MM.1S (cell line): ENCODE measurements around the gene NAIF1.

Source experiments
- DNase-seq: peaks from one replicate; pipeline ENCODE4 v3.0.0-alpha.2; 2015
- H2AFZ ChIP-seq: fragments of 300-600 bp; sonication (generic); 2 replicates; pipeline ENCODE4 v1.6.0; 2016; ENCODE audit warnings: antibody characterized with exemption, low read length
- H3F3A ChIP-seq: fragments of 300-600 bp; sonication (generic); 2 replicates; pipeline ENCODE4 v1.6.1; 2016; ENCODE audit warnings: mild to moderate bottlenecking, antibody characterized with exemption, low read length, moderate library complexity, mixed read lengths; ENCODE audit not compliant: insufficient read depth
- H3K27ac ChIP-seq: fragments of 300-600 bp; sonication (generic); 2 replicates; pipeline ENCODE4 v1.5.1; 2016; ENCODE audit warnings: mild to moderate bottlenecking, low read length
- H3K27me3 ChIP-seq: fragments of 300-600 bp; sonication (generic); replicated peaks from 2 replicates; pipeline ENCODE4 v1.6.0; 2016; ENCODE audit warnings: low read length; ENCODE audit not compliant: insufficient read depth
- H3K36me3 ChIP-seq: fragments of 300-600 bp; sonication (generic); replicated peaks from 2 replicates; pipeline ENCODE4 v1.6.1; 2016; ENCODE audit warnings: mild to moderate bottlenecking, low read length, mixed read lengths; ENCODE audit not compliant: insufficient read depth
- H3K4me1 ChIP-seq: fragments of 300-600 bp; sonication (generic); 2 replicates; pipeline ENCODE4 v1.6.1; 2016; ENCODE audit warnings: low read length, mixed read lengths
- H3K4me2 ChIP-seq: fragments of 300-600 bp; sonication (generic); 2 replicates; pipeline ENCODE4 v1.6.0; 2016; ENCODE audit warnings: low read depth, low read length
- H3K4me3 ChIP-seq: fragments of 300-600 bp; sonication (generic); 2 replicates; pipeline ENCODE4 v1.5.1; 2016; ENCODE audit warnings: low read length, mixed read lengths
- H3K79me2 ChIP-seq: fragments of 300-600 bp; sonication (generic); 2 replicates; pipeline ENCODE4 v1.6.1; 2016; ENCODE audit warnings: mixed run types, low read length, mixed read lengths
- H3K9ac ChIP-seq: fragments of 300-600 bp; sonication (generic); 2 replicates; pipeline ENCODE4 v1.6.1; 2016; ENCODE audit warnings: low read length, mixed read lengths
- H3K9me2 ChIP-seq: fragments of 300-600 bp; sonication (generic); replicated peaks from 2 replicates; pipeline ENCODE4 v1.6.1; 2016; ENCODE audit warnings: mild to moderate bottlenecking, low read length, mixed read lengths; ENCODE audit not compliant: insufficient read depth
- H3K9me3 ChIP-seq: fragments of 300-600 bp; sonication (generic); replicated peaks from 2 replicates; pipeline ENCODE4 v1.6.1; 2016; ENCODE audit warnings: mild to moderate bottlenecking, low read length, mixed read lengths; ENCODE audit not compliant: insufficient read depth
- H4K20me1 ChIP-seq: fragments of 300-600 bp; sonication (generic); 2 replicates; pipeline ENCODE4 v1.6.1; 2016; ENCODE audit warnings: mild to moderate bottlenecking, low read length, moderate library complexity, mixed read lengths; ENCODE audit not compliant: insufficient read depth
- EZH2 ChIP-seq: fragments of 300-600 bp; sonication (generic); optimal IDR thresholded peaks from 2 replicates; pipeline ENCODE3; 2017; ENCODE audit warnings: low read depth, mild to moderate bottlenecking, antibody characterized with exemption, low read length, mixed read lengths
- EZH2phosphoT487 ChIP-seq: fragments of 300-600 bp; sonication (generic); IDR thresholded peaks from 2 replicates; pipeline ENCODE4 v1.6.1; 2018; ENCODE audit warnings: antibody characterized with exemption, low read length
- TF ChIP-seq, protein P1 (sequence below): fragments of 300-600 bp; sonication (generic); IDR thresholded peaks from 2 replicates; pipeline ENCODE4 v1.5.1; 2016; ENCODE audit warnings: antibody characterized with exemption, low read length, mixed read lengths

NAIF1 gene

DNA sequence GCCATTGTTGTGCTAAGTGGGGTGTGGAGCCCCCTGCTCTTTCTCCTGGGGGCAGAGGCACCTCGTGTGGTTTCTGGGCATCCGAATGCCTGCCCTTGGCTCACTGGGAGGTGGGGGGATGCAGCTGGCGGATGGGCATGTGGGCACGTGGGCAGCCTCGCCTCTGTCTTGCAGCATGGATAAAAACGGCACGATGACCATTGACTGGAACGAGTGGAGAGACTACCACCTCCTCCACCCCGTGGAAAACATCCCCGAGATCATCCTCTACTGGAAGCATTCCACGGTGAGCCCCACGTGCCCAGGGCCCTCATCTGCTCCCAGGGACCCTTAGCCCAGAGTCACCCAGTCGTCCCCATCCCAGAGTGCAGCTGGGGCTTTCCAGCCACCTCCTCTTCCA lies 35.1 kb upstream of the NAIF1 start:
- Histone ChIP-seq H2AFZ (no peak overlapping the region), H3K9me3 (no peaks in the 10 kb centered on the region), H3K4me3 (no peak overlapping the region), H4K20me1 (peaks cover 28% of the 10 kb centered on the region), H3K79me2 (peaks cover 76% of the 10 kb centered on the region), H3K4me2 (no peak overlapping the region), H3K36me3 (peaks cover 4% of the 10 kb centered on the region), H3K27me3 (no peaks in the 10 kb centered on the region), H3K9me2 (no peaks in the 10 kb centered on the region), H3F3A (peaks cover 4% of the 10 kb centered on the region; the same call in 1 of the 2 replicates), H3K4me1 (no peaks in the 10 kb centered on the region), H3K27ac (no peak overlapping the region), H3K9ac (no peak overlapping the region)
- TF ChIP-seq EZH2 (no peak), EZH2phosphoT487 (no peak)
- TF ChIP-seq, protein P1, sequence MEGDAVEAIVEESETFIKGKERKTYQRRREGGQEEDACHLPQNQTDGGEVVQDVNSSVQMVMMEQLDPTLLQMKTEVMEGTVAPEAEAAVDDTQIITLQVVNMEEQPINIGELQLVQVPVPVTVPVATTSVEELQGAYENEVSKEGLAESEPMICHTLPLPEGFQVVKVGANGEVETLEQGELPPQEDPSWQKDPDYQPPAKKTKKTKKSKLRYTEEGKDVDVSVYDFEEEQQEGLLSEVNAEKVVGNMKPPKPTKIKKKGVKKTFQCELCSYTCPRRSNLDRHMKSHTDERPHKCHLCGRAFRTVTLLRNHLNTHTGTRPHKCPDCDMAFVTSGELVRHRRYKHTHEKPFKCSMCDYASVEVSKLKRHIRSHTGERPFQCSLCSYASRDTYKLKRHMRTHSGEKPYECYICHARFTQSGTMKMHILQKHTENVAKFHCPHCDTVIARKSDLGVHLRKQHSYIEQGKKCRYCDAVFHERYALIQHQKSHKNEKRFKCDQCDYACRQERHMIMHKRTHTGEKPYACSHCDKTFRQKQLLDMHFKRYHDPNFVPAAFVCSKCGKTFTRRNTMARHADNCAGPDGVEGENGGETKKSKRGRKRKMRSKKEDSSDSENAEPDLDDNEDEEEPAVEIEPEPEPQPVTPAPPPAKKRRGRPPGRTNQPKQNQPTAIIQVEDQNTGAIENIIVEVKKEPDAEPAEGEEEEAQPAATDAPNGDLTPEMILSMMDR: no peak
- DNase-seq: no peak

DNA sequence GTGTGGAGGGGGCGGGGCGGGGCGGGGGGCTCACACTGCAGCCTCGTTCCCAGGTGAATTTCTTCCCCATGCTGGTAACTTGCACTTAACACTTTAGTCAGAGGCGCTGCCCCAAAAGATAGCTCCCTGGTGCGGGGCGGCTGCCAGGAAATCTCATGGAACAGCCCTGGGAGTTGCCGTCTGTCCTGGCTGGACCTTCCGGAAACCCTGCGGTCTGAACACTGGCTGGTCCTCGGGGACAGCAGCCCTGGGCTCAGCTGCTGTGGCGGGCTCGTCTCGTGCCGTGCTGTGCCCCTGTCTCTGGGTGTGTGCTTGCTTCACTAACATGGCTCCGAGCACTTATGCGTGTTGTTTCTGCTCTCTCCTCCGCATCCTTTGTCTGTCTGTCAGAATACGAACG lies 34.6 kb upstream of the NAIF1 start:
- Histone ChIP-seq H2AFZ (no peak overlapping the region), H3K4me3 (no peak overlapping the region), H3K27me3 (no peaks in the 10 kb centered on the region), H3K9me3 (no peaks in the 10 kb centered on the region), H3K9ac (no peak overlapping the region), H4K20me1 (peaks cover 33% of the 10 kb centered on the region), H3K36me3 (peaks cover 8% of the 10 kb centered on the region), H3F3A (peaks cover 4% of the 10 kb centered on the region; the same call in 1 of the 2 replicates), H3K9me2 (no peaks in the 10 kb centered on the region), H3K27ac (no peak overlapping the region), H3K4me1 (no peaks in the 10 kb centered on the region), H3K79me2 (peaks cover 81% of the 10 kb centered on the region), H3K4me2 (no peak overlapping the region)
- DNase-seq: no peak
- TF ChIP-seq, protein P1: no peak
- no peak for TF ChIP-seq EZH2
- TF ChIP-seq EZH2phosphoT487: no peak

GRCh38 chr9:128101231-128101661 lies 34.1 kb upstream of the NAIF1 start:
- Histone ChIP-seq H3K9me3 (no peaks in the 10 kb centered on the region), H4K20me1 (peaks cover 37% of the 10 kb centered on the region)

More at GRCh38 chr9:128101231-128101661, 34.1 kb upstream of the NAIF1 start:
- Histone ChIP-seq H3K4me2 (no peak overlapping the region), H3K79me2 (peaks cover 85% of the 10 kb centered on the region), H3K4me3 (no peak overlapping the region), H3K9ac (no peak overlapping the region), H3K27ac (no peak overlapping the region), H3K27me3 (no peaks in the 10 kb centered on the region), H2AFZ (no peak overlapping the region), H3K4me1 (no peaks in the 10 kb centered on the region), H3K36me3 (peaks cover 11% of the 10 kb centered on the region), H3F3A (peaks cover 4% of the 10 kb centered on the region; the same call in 1 of the 2 replicates), H3K9me2 (no peaks in the 10 kb centered on the region)
- TF ChIP-seq, protein P1: no peak
- TF ChIP-seq EZH2 (no peak), EZH2phosphoT487 (no peak)
- DNase-seq: no peak
